Activated CD4-positive, CD25-positive, alpha-beta regulatory T cell treated with anti-CD3 and anti-CD28 coated beads, Interleukin-2, amount 50 U/mL, for 72 hours (primary cell): ENCODE data around the gene C10orf62.

Experiments used
- DNase-seq: peaks from one replicate; pipeline ENCODE4 v3.0.0; 2021

C10orf62 gene

GRCh38 chr10:97587183-97587582, 2.3 kb upstream of the C10orf62 start:
- DNase-seq = no peak

- DNase-seq = no peak
These were observed 694 bp downstream of the C10orf62 start for GRCh38 chr10:97590082-97590747.

- no peak for DNase-seq
These were observed 1.4 kb downstream of the C10orf62 start for GRCh38 chr10:97590748-97591495.

GRCh38 chr10:97593421-97593820, 3.9 kb downstream of the C10orf62 start:
- no peak for DNase-seq

GRCh38 chr10:97596101-97597082, 6.9 kb downstream of the C10orf62 start:
- DNase-seq = no peak

- no peak for DNase-seq
These were observed 8.3 kb downstream of the C10orf62 start for GRCh38 chr10:97597778-97598177.

- no peak for DNase-seq
These were observed 9.1 kb downstream of the C10orf62 start for GRCh38 chr10:97598407-97599271.

- no peak for DNase-seq
These were observed 9.7 kb downstream of the C10orf62 start for GRCh38 chr10:97599272-97599619.

GRCh38 chr10:97600616-97601015, 11.1 kb downstream of the C10orf62 start:
- no peak for DNase-seq

- no peak for DNase-seq
These were observed 12.0 kb downstream of the C10orf62 start for GRCh38 chr10:97601268-97602215.

- no peak for DNase-seq
These were observed 17.6 kb downstream of the C10orf62 start for GRCh38 chr10:97607095-97607636.

GRCh38 chr10:97608991-97609561, 19.6 kb downstream of the C10orf62 start:
- DNase-seq = no peak

GRCh38 chr10:97611473-97611872, 22.0 kb downstream of the C10orf62 start:
- no peak for DNase-seq

GRCh38 chr10:97612386-97612785, 22.9 kb downstream of the C10orf62 start:
- DNase-seq = no peak

GRCh38 chr10:97618285-97618684, 28.8 kb downstream of the C10orf62 start:
- DNase-seq = no peak

GRCh38 chr10:97618733-97619132, 29.2 kb downstream of the C10orf62 start:
- no peak for DNase-seq

GRCh38 chr10:97623277-97623676, 33.8 kb downstream of the C10orf62 start:
- no peak for DNase-seq

GRCh38 chr10:97627731-97628130, 38.2 kb downstream of the C10orf62 start:
- DNase-seq = no peak

- no peak for DNase-seq
These were observed 38.7 kb downstream of the C10orf62 start for GRCh38 chr10:97628228-97628627.

- DNase-seq = no peak
These were observed 39.8 kb downstream of the C10orf62 start for GRCh38 chr10:97629289-97629688.

- DNase-seq = no peak
These were observed 41.6 kb downstream of the C10orf62 start for GRCh38 chr10:97631098-97631497.
